OCI-LY3 (cell line): ENCODE measurements around the gene KLF5.

ENCODE experiments used
- H2AFZ ChIP-seq: fragments of 200-600, 300-600 bp; shearing (Covaris generic); 2 replicates; pipeline ENCODE4 v1.6.0; 2014; ENCODE audit warnings: antibody characterized with exemption, low read depth, low read length
- H3K27ac ChIP-seq: fragments of 200-600, 300-600 bp; sonication (generic); 2 replicates; pipeline ENCODE4 v1.5.1; 2014; ENCODE audit warnings: mild to moderate bottlenecking, low read length, moderate library complexity, mixed read lengths
- H3K27me3 ChIP-seq: fragments of 200-600, 300-600 bp; sonication (generic); 2 replicates; pipeline ENCODE4 v1.6.1; 2014; ENCODE audit warnings: low read depth, low read length, mixed read lengths
- H3K36me3 ChIP-seq: fragments of 200-600, 300-600 bp; sonication (generic); replicated peaks from 2 replicates; pipeline ENCODE3; 2014; ENCODE audit warnings: low read depth, low read length, mixed read lengths
- H3K4me1 ChIP-seq: fragments of 300-600, 200-600 bp; sonication (generic); 2 replicates; pipeline ENCODE4 v1.6.1; 2014; ENCODE audit warnings: low read length, mixed read lengths
- H3K4me2 ChIP-seq: fragments of 200-600, 300-600 bp; sonication (generic); 2 replicates; pipeline ENCODE4 v1.6.1; 2014; ENCODE audit warnings: low read length, mixed read lengths
- H3K4me3 ChIP-seq: fragments of 300-600, 200-600 bp; sonication (generic); 2 replicates; pipeline ENCODE4 v1.5.1; 2014; ENCODE audit warnings: antibody characterized with exemption, mild to moderate bottlenecking, low read length, moderate library complexity
- H3K79me2 ChIP-seq: fragments of 300-600, 200-600 bp; shearing (Covaris generic); 2 replicates; pipeline ENCODE4 v1.6.1; 2014; ENCODE audit warnings: mild to moderate bottlenecking, low read length, mixed read lengths
- H3K9ac ChIP-seq: fragments of 300-600, 200-600 bp; shearing (Covaris generic); 2 replicates; pipeline ENCODE4 v1.6.0; 2014; ENCODE audit warnings: mild to moderate bottlenecking, low read length, moderate library complexity
- H3K9me3 ChIP-seq: fragments of 200-600, 300-600 bp; shearing (Covaris generic); 2 replicates; pipeline ENCODE4 v1.6.1; 2014; ENCODE audit warnings: low read length, mixed read lengths; ENCODE audit not compliant: insufficient read depth
- H4K20me1 ChIP-seq: fragments of 200-600, 300-600 bp; sonication (generic); 2 replicates; pipeline ENCODE4 v1.6.1; 2016; ENCODE audit warnings: low read length, mixed read lengths; ENCODE audit not compliant: insufficient read depth
- CTCF ChIP-seq: fragments of 200-600, 300-600 bp; sonication (generic); IDR thresholded peaks from 2 replicates; pipeline ENCODE4 v1.5.1; 2014; ENCODE audit warnings: antibody characterized with exemption, low read length, low read depth
- EZH2phosphoT487 ChIP-seq: fragments of 200-600 bp; shearing (Covaris generic); IDR thresholded peaks from 2 replicates; pipeline ENCODE4 v1.6.1; 2018; ENCODE audit warnings: antibody characterized with exemption, mixed run types, low read depth

Gene KLF5

GRCh38 chr13:73059460-73060250, 850 bp downstream of the KLF5 start:
- Histone ChIP-seq H3K79me2 (no peaks in the 10 kb centered on the region), H3K4me1 (peaks cover 11% of the 10 kb centered on the region), H3K36me3 (no peaks in the 10 kb centered on the region), H3K4me3 (peak overlapping the region; percentile 90), H3K9me3 (no peaks in the 10 kb centered on the region), H4K20me1 (no peaks in the 10 kb centered on the region), H3K27me3 (peaks cover 36% of the 10 kb centered on the region), H2AFZ (0 out of 2 replicates have a peak overlapping the region, but pooled peaks have one; percentile 33), H3K4me2 (peak overlapping the region; percentile 86), H3K27ac (no peak overlapping the region), H3K9ac (peak overlapping the region; percentile 59)
- TF ChIP-seq EZH2phosphoT487 (no peak), CTCF (peak; percentile 38; the same call in 1 of the 2 replicates)

GRCh38 chr13:73060251-73061160, 1.7 kb downstream of the KLF5 start:
- Histone ChIP-seq H3K4me1 (peaks cover 11% of the 10 kb centered on the region), H3K9me3 (no peaks in the 10 kb centered on the region), H3K9ac (peak overlapping the region; percentile 59), H4K20me1 (no peaks in the 10 kb centered on the region), H2AFZ (no peak overlapping the region), H3K27me3 (peaks cover 36% of the 10 kb centered on the region), H3K79me2 (no peaks in the 10 kb centered on the region), H3K27ac (no peak overlapping the region), H3K36me3 (no peaks in the 10 kb centered on the region), H3K4me2 (peak overlapping the region; percentile 86), H3K4me3 (peak overlapping the region; percentile 90)
- TF ChIP-seq CTCF (0 out of 2 replicates have a peak, but pooled peaks have one; percentile 11), EZH2phosphoT487 (no peak)

GRCh38 chr13:73061473-73061872, 2.7 kb downstream of the KLF5 start:
- Histone ChIP-seq H3K79me2 (no peaks in the 10 kb centered on the region), H3K27me3 (peaks cover 29% of the 10 kb centered on the region), H3K36me3 (no peaks in the 10 kb centered on the region), H3K9me3 (no peaks in the 10 kb centered on the region), H3K4me2 (no peak overlapping the region), H3K9ac (no peak overlapping the region), H2AFZ (no peak overlapping the region), H3K27ac (no peak overlapping the region), H3K4me3 (no peak overlapping the region), H4K20me1 (no peaks in the 10 kb centered on the region), H3K4me1 (peaks cover 11% of the 10 kb centered on the region)
- TF ChIP-seq CTCF: no peak

- peaks cover 11% of the 10 kb centered on the region for H3K4me1 ChIP-seq
- no peak overlapping the region for H3K4me2 ChIP-seq
- H3K9me3 ChIP-seq: no peaks in the 10 kb centered on the region
- no peak for TF ChIP-seq CTCF
- TF ChIP-seq EZH2phosphoT487: no peak
- no peak overlapping the region for H3K9ac ChIP-seq
- no peaks in the 10 kb centered on the region for H4K20me1 ChIP-seq
- H3K36me3 ChIP-seq: no peaks in the 10 kb centered on the region
- H3K79me2 ChIP-seq: no peaks in the 10 kb centered on the region
- peaks cover 25% of the 10 kb centered on the region for H3K27me3 ChIP-seq
- no peak overlapping the region for H3K4me3 ChIP-seq
- no peak overlapping the region for H3K27ac ChIP-seq
- no peak overlapping the region for H2AFZ ChIP-seq
Observed at GRCh38 chr13:73061876-73062275, 3.1 kb downstream of the KLF5 start.
